ENCODE data around the gene MEF2D.

Gene MEF2D

DNA sequence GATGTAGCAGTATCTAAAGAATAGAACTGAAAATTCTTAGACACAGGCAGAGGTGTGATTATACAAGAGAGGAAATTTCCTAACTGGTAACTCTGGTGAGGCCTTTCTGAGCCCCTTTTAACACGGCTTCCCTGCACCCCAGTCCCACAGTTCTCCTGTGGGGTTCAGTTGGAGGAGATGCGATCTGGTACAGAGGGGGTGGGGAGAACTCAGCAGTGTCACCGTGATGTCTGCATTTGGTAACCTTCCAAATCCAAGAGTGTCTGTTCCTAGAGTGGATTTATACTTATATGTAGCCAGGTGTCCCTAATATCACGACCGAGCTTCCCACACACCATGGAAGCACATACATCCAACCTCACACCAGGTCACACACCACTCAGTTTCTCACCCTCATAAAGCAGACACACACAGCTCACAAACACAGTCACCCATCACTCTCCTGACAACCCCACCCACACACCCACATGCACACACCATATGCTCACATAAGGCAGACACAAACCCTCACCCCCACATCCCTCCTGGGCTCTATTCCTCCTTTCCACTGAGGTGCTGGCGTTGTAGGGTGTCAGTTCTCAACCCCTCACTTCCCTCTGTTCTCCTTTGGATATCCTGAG, 83.1 kb downstream of the MEF2D start:
- no peaks in the 10 kb centered on the region for H3K36me3 ChIP-seq (ENCODE audit: control insufficient read depth, low read depth, low read length)
- peaks cover 67% of the 10 kb centered on the region for H3K27me3 ChIP-seq (ENCODE audit: control insufficient read depth, insufficient read depth, low read length)
- peaks cover 28% of the 10 kb centered on the region for H3K4me1 ChIP-seq (ENCODE audit: control insufficient read depth, low read depth, low read length)
- no peaks in the 10 kb centered on the region for H3K9me3 ChIP-seq (ENCODE audit: control insufficient read depth, low read depth, low read length)
- no peak overlapping the region for H3K9ac ChIP-seq (ENCODE audit: low read length)
- no peak overlapping the region for H3K4me3 ChIP-seq (ENCODE audit: low read length)
- H3K27ac ChIP-seq (ENCODE audit: low read length) = no peak overlapping the region

DNA sequence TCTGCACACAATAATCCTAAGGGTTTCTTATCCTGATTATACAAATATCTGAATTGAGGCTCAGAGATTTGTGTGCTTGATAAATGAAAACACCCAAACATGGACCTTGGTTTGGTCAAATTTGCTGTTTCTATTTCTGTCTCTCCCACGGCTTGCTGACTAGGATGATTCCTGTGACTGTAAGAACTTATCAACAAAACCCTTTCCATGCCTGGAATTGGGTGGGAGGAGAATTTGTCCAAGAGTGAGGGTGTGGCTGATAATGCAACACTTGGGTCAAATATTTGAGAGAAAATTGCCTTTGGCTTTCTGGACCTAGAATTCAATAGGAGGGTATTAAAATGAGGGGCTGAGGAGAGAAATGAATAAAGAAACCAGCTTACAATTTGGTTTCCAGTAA, 83.6 kb downstream of the MEF2D start:
- Histone ChIP-seq H3K36me3 (ENCODE audit: control insufficient read depth, low read depth, low read length) (no peaks in the 10 kb centered on the region), H3K27ac (ENCODE audit: low read length) (no peak overlapping the region), H3K9ac (ENCODE audit: low read length) (no peak overlapping the region), H3K9me3 (ENCODE audit: control insufficient read depth, low read depth, low read length) (no peaks in the 10 kb centered on the region), H3K4me1 (ENCODE audit: control insufficient read depth, low read depth, low read length) (peaks cover 23% of the 10 kb centered on the region), H3K27me3 (ENCODE audit: control insufficient read depth, insufficient read depth, low read length) (peaks cover 61% of the 10 kb centered on the region), H3K4me3 (ENCODE audit: low read length) (no peak overlapping the region)

DNA sequence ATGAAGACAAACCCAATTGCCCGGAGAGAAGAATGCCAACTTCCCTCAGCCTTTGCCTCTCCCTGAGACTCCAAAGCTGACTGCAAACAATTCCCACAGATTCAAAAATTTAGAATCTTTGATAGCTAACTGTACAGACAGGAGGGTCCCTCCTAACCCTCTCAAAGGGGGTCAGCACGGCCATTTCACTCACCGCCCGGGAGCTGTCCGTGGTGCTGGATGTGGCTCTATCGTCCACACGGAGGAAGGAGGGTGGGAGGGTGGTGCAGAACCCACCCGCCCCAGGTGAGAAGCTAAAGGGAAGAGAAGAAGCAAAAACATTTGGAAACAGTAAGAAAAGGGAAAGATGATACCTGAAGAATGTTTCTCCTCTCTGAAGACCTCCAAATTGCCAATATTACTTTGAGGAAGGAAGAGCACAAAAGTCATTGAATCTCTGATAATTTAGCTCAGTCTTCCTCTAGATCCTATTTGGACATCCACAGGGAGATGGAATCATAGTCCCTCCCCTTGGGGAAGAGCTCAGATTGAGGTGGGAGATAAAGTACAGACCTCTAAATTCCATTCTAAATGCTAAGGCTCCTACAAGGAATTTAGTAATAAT, 86.0 kb downstream of the MEF2D start:
- peaks cover 37% of the 10 kb centered on the region for H3K27me3 ChIP-seq (ENCODE audit: control insufficient read depth, insufficient read depth, low read length)
- H3K27ac ChIP-seq (ENCODE audit: low read length) = no peak overlapping the region
- no peaks in the 10 kb centered on the region for H3K36me3 ChIP-seq (ENCODE audit: control insufficient read depth, low read depth, low read length)
- H3K4me3 ChIP-seq (ENCODE audit: low read length) = no peak overlapping the region
- H3K4me1 ChIP-seq (ENCODE audit: control insufficient read depth, low read depth, low read length) = peaks cover 12% of the 10 kb centered on the region
- H3K9me3 ChIP-seq (ENCODE audit: control insufficient read depth, low read depth, low read length) = no peaks in the 10 kb centered on the region
- H3K9ac ChIP-seq (ENCODE audit: low read length) = no peak overlapping the region
